ENCODE results near the gene CST8. TPM values are rescaled to one million over a fixed set of nuclear protein-coding genes. Genes with fewer than 3 reads are reported as not detected.

Gene CST8
- total RNA-seq, 2 experiments from 2014 or later, result not detected

GRCh38 chr20:23488470-23488869 lies 2.4 kb upstream of the CST8 start:
- no peak overlapping the region for H3K4me2 ChIP-seq (ENCODE audit: low read length)
- POLR2A ChIA-PET, result no interaction called here
- H3K4me3 ChIP-seq (ENCODE audit: low read depth, low read length, poor library complexity, severe bottlenecking), result no peak overlapping the region
- intact Hi-C loops (cut with micrococcal nuclease; ENCODE audit: unreplicated experiment), result no loop called here
- H4K20me1 ChIP-seq (ENCODE audit: insufficient read depth, low read length), result no peaks in the 10 kb centered on the region
- no peak for TF ChIP-seq EZH2phosphoT487 (IDR thresholded peaks at IDR 0.05; ENCODE audit: borderline replicate concordance, low read depth, low read length)
- TF ChIP-seq, protein P1, sequence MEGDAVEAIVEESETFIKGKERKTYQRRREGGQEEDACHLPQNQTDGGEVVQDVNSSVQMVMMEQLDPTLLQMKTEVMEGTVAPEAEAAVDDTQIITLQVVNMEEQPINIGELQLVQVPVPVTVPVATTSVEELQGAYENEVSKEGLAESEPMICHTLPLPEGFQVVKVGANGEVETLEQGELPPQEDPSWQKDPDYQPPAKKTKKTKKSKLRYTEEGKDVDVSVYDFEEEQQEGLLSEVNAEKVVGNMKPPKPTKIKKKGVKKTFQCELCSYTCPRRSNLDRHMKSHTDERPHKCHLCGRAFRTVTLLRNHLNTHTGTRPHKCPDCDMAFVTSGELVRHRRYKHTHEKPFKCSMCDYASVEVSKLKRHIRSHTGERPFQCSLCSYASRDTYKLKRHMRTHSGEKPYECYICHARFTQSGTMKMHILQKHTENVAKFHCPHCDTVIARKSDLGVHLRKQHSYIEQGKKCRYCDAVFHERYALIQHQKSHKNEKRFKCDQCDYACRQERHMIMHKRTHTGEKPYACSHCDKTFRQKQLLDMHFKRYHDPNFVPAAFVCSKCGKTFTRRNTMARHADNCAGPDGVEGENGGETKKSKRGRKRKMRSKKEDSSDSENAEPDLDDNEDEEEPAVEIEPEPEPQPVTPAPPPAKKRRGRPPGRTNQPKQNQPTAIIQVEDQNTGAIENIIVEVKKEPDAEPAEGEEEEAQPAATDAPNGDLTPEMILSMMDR (conservative IDR thresholded peaks at IDR 0.05; ENCODE audit: low read length), result no peak
- H2AFZ ChIP-seq (ENCODE audit: low read length), result no peak overlapping the region
- H3K4me1 ChIP-seq (ENCODE audit: insufficient read depth, low read length, poor library complexity, severe bottlenecking), result no peaks in the 10 kb centered on the region
- DNase-seq (ENCODE audit: low spot score), result no peak
- CTCF ChIA-PET (ENCODE audit: unreplicated experiment), result no interaction called here
- H3K9me2 ChIP-seq (ENCODE audit: insufficient read depth, low read length), result no peaks in the 10 kb centered on the region
- H3K9me3 ChIP-seq (ENCODE audit: low read length), result no peaks in the 10 kb centered on the region
- no peaks in the 10 kb centered on the region for H3K79me2 ChIP-seq (ENCODE audit: insufficient read depth, low read depth, low read length)
- no TSS peak for BruUV-seq (replicated peaks)
- H3K36me3 ChIP-seq (ENCODE audit: insufficient read depth, low read length), result no peaks in the 10 kb centered on the region
- no peak overlapping the region for H3K27ac ChIP-seq (ENCODE audit: low read depth, low read length, poor library complexity, severe bottlenecking)

DNA sequence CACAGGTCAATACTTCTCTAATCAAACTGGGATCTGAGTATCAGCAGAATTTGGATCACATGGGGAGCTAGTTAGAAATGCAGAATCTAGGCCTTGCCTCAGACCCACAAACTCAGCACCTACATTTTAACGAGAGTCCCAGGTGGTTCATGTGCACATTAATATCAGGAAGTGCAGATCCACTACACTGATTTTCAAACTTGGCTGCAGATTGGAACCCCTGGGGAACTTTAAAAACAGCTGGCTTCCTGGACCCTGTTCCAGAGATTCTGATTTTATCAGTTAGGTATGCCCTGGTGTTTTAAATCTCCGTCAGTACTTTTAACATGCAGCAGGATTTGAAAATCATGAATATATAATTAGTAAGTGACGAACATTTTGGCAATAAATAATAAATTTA lies 1.9 kb upstream of the CST8 start:
- H3K27ac ChIP-seq (ENCODE audit: low read depth, low read length, poor library complexity, severe bottlenecking), result no peak overlapping the region
- BruUV-seq (replicated peaks), result no TSS peak

DNA sequence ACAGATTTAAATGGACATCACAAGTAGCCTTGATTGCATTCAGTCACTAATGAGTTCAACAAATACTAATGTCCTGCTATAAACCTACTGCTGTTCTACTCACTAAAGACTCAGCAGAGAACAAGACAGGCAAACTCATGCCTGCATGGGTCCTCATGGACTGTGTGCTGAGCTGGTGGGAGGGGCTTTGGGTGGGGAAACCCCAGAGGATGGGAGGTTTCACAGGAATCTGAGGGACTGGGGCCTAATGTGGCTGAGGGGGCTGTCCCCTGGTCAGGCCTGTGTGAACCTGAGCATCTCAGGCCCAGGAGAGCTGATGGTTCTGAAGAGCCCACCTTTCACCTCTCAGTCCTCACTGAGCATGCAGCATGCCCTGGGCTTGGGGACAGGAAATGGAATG lies 1.4 kb downstream of the CST8 start:
- H2AFZ ChIP-seq (ENCODE audit: low read length), result no peak overlapping the region
- ChIA-PET POLR2A (no interaction called here), CTCF (ENCODE audit: unreplicated experiment) (no interaction called here)
- no peaks in the 10 kb centered on the region for H3K4me1 ChIP-seq (ENCODE audit: insufficient read depth, low read length, poor library complexity, severe bottlenecking)
- H3K9me3 ChIP-seq (ENCODE audit: low read length), result no peaks in the 10 kb centered on the region
- H4K20me1 ChIP-seq (ENCODE audit: insufficient read depth, low read length), result no peaks in the 10 kb centered on the region
- H3K36me3 ChIP-seq (ENCODE audit: insufficient read depth, low read length), result no peaks in the 10 kb centered on the region
- no peak for TF ChIP-seq EZH2phosphoT487 (IDR thresholded peaks at IDR 0.05; ENCODE audit: borderline replicate concordance, low read depth, low read length)
- TF ChIP-seq, protein P1 (conservative IDR thresholded peaks at IDR 0.05; ENCODE audit: low read length), result no peak
- no peak for DNase-seq (ENCODE audit: low spot score)
- H3K4me2 ChIP-seq (ENCODE audit: low read length), result no peak overlapping the region
- no peak overlapping the region for H3K4me3 ChIP-seq (ENCODE audit: low read depth, low read length, poor library complexity, severe bottlenecking)
- no peak overlapping the region for H3K27ac ChIP-seq (ENCODE audit: low read depth, low read length, poor library complexity, severe bottlenecking)
- no peaks in the 10 kb centered on the region for H3K79me2 ChIP-seq (ENCODE audit: insufficient read depth, low read depth, low read length)
- BruUV-seq (replicated peaks), result no TSS peak
- no peaks in the 10 kb centered on the region for H3K9me2 ChIP-seq (ENCODE audit: insufficient read depth, low read length)
- intact Hi-C loops (cut with micrococcal nuclease; ENCODE audit: unreplicated experiment), result no loop called here

More for the DNA sequence above, 1.9 kb upstream of the CST8 start:
- ChIA-PET POLR2A (no interaction called here), CTCF (ENCODE audit: unreplicated experiment) (no interaction called here)
- Histone ChIP-seq H3K9me3 (ENCODE audit: low read length) (no peaks in the 10 kb centered on the region), H3K4me3 (ENCODE audit: low read depth, low read length, poor library complexity, severe bottlenecking) (no peak overlapping the region), H4K20me1 (ENCODE audit: insufficient read depth, low read length) (no peaks in the 10 kb centered on the region), H3K9me2 (ENCODE audit: insufficient read depth, low read length) (no peaks in the 10 kb centered on the region), H3K79me2 (ENCODE audit: insufficient read depth, low read depth, low read length) (no peaks in the 10 kb centered on the region), H3K36me3 (ENCODE audit: insufficient read depth, low read length) (no peaks in the 10 kb centered on the region), H2AFZ (ENCODE audit: low read length) (no peak overlapping the region), H3K4me2 (ENCODE audit: low read length) (no peak overlapping the region), H3K4me1 (ENCODE audit: insufficient read depth, low read length, poor library complexity, severe bottlenecking) (no peaks in the 10 kb centered on the region)
- intact Hi-C loops (cut with micrococcal nuclease; ENCODE audit: unreplicated experiment), result no loop called here
- no peak for DNase-seq (ENCODE audit: low spot score)
- no peak for TF ChIP-seq EZH2phosphoT487 (IDR thresholded peaks at IDR 0.05; ENCODE audit: borderline replicate concordance, low read depth, low read length)
- TF ChIP-seq, protein P1 (conservative IDR thresholded peaks at IDR 0.05; ENCODE audit: low read length), result no peak
